Fibroblast of peridontal ligament (primary cell): ENCODE results near the gene ATP6V1G3.
"Not testable (repeated sequence)": the region's sequence is repeated elsewhere in the genome, so short reads cannot be mapped to it uniquely, and the experiment has no call there.

Source experiments
- DNase-seq: peaks from one replicate; pipeline ENCODE4 v3.0.0-alpha.2; 2010; ENCODE audit errors: extremely low read depth

ATP6V1G3 gene

GRCh38 chr1:198540580-198540979, at the start of gene ATP6V1G3:
TSS of gene ATP6V1G3 (minus strand) at chr1:198540680. CDS start at chr1:198540650, 30 bp downstream.
- DNase-seq = no peak

DNA sequence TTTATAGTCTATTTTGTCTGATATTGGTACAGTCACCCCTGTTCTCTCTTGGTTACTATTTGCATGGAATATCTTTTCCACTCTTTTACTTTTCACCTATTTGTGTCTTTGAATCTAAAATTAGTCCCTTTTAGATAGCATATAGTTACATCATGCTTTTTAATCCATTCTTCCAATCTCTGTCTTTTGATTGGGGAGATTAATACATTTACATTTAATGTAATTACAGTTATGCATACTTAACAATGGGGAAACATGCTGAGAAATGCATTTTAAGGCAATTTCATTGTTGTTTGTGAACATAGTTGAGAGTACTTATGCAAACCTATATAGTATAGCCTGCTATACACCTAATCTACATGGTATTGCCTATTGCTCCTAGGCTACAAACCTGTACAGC, 48.4 kb upstream of the ATP6V1G3 start:
- no peak for DNase-seq

DNA sequence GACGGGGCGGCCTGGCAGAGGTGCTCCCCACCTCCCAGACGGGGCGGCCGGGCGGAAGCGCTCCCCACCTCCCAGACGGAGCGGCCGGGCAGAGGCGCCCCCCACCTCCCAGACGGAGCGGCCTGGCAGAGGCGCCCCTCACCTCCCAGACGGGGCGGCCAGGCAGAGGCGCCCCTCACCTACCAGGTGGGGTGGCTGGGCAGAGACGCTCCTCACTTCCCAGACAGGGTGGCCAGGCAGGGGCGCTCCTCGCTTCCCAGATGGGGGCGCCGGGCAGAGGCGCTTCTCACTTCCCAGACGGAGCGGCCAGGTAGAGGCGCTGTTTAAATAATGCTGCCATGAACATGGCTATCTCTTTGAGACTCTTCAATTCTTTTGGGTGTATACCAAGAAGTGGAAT, 43.7 kb upstream of the ATP6V1G3 start:
- no peak for DNase-seq

- not testable (repeated sequence) for DNase-seq
Measured at GRCh38 chr1:198583209-198583802, 42.8 kb upstream of the ATP6V1G3 start.

DNA sequence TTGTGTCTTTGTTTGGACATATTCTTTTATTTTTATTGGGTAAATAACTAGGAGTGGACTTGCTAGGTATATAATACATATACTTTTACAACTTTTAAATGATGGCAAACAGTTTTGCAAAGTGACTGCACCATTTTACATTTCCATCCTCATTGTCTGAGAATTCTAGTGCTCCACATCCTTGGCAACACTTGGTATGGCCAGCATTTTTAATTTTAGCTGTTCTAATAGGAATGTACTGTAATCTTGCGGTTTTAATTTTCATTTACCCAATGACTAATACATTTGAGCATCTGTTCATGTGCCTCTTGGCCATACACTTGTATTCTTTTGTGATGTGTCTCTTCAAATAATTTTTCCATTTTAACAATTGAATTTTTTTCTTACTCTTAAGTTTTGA, 37.0 kb upstream of the ATP6V1G3 start:
- peak; percentile 85 for DNase-seq

GRCh38 chr1:198575798-198576641, 35.5 kb upstream of the ATP6V1G3 start:
- DNase-seq = peak; percentile 15

GRCh38 chr1:198575292-198575691, 34.8 kb upstream of the ATP6V1G3 start:
- DNase-seq = no peak

GRCh38 chr1:198574325-198574724, 33.8 kb upstream of the ATP6V1G3 start:
- no peak for DNase-seq

- no peak for DNase-seq
Measured at GRCh38 chr1:198564716-198565115, 24.2 kb upstream of the ATP6V1G3 start.

GRCh38 chr1:198564157-198564556, 23.7 kb upstream of the ATP6V1G3 start:
- DNase-seq = no peak

DNA sequence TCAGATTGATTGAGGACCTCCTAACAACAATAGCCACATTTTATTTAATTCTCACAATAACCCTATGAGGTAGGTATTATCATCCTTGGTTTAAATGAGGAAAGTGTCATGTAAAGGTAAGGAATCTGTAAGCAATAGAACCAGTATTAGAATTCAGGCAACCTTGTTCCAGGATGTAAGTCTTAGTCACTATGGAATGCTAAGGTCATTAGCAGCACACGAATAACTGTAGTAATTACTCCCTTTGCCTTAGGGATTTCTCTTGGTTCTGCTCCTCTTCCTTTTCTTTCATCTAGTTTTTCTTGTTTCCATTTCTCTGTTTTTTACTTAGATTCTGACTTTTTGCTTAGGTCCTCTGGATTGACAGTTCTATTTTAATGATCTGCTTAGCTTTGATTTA, 23.1 kb upstream of the ATP6V1G3 start:
- DNase-seq = no peak

- peak; percentile 20 for DNase-seq
Measured at GRCh38 chr1:198560161-198560560, 19.7 kb upstream of the ATP6V1G3 start.

- DNase-seq = no peak
Measured at GRCh38 chr1:198559362-198559761, 18.9 kb upstream of the ATP6V1G3 start.

DNA sequence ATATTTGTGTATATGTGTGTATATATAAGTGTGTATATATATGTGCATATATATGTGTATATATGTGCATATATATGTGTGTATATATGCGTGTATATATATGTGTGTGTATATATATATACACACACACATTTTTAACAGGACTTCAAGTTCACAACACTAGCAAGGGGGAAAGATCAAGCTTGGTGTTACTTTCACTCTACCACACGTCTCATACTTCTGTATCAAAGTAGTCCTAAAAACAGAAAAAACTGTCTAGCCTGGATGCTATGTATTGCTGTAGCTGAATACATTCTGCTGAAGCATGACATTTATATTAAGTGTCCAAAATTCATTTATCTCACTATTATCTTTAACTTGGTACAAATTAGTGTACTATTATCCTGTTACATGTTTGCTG, 17.9 kb upstream of the ATP6V1G3 start:
- DNase-seq = no peak

DNA sequence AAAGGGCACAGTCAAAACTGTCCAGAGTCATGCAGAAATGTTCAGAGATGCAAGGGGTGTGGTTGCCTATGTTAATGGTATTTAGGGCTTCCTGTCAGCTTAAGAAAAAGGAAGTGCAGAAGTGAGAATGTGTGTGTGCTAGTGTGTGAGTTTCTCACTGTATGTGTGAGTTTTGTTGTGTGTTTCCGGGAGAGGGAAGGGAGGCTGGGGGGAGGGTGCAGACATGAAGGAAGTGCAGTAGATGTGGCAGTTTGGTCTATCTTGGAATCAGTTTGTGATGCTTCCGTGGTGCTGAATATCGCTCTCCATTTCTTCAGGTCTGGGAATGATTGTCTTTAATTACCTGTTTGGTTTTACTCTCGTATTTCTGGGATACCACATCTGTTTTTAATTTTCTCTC, 16.5 kb upstream of the ATP6V1G3 start:
- peak; percentile 43 for DNase-seq

- no peak for DNase-seq
Measured at GRCh38 chr1:198552668-198553416, 12.4 kb upstream of the ATP6V1G3 start.

DNA sequence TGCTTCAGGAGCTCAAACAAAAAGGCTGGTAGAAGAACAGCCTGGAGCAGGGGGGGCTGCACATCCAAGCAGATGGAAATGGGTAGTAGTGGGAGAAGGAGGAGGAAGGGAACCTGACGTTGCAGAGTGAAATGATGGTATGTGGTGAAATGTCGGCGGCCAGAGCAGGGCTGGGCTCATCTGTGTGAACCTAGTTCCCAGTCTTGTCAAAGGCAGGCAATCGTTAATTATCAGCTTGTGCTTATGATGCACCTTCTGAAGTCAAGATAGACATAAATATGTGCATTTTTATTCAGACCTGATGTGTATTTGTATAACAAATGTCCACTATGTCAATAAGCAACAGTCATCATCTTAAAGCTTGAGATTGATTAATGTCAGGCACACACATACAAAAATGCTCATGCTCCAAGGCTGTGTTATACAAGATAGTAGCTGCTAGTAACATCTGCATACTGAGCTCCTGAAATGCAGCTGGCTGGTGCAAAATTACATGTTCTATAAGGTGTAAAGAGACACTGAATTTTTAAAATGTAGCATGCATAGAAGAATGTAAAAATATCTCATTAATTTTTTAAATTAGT, 10.6 kb upstream of the ATP6V1G3 start:
- no peak for DNase-seq

- no peak for DNase-seq
Measured at GRCh38 chr1:198549866-198550265, 9.4 kb upstream of the ATP6V1G3 start.

GRCh38 chr1:198548890-198549289, 8.4 kb upstream of the ATP6V1G3 start:
- DNase-seq = no peak

DNA sequence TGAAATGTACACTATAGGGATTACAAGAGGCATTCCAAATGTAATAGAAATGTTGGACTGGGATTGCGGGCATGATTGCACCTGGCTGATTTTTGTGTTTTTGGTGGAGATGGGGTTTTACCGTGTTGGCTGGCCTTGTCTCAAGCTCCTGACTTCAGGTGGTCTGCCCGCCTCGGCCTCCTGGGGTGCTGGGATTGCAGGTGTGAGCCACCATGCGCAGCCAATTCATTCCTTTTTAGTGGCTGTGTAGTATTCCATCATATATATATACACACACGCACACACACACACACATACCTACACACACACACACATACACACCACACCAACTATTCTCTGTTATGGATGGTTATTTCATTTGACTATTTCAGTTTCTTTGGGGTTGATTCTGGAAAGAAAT, 4.7 kb upstream of the ATP6V1G3 start:
- no peak for DNase-seq

- no peak for DNase-seq
Measured at GRCh38 chr1:198544265-198544664, 3.8 kb upstream of the ATP6V1G3 start.

DNA sequence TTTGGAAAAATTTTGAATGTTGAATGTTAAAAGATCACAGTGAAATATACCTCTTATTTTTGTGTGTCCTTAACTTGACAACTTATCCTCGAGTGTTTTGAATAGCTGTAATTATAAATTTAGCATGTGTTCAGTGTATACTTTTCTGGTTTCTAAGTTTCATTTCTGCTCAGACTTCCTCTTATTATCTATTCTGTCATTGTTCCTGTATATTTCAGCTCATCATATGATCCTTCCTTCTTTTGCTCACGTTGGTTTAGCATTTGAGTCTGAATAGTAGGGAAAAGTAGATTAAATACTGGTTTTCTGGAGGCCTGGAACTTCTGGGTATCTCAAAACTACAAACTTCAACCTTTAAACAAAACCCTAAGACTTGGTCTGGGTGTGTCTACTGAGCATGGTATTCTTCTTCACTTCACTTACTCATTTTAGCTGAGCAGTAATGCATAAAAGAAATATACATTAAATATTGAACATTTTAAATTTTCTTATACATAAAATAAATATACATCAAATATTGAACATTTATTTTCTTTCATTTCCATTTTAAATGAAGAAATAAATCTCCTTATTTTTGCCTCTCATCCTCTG, 3.3 kb upstream of the ATP6V1G3 start:
- no peak for DNase-seq
